CD14-positive monocyte (primary cell): ENCODE results near the gene GBX1. TPM values are rescaled to one million over a fixed set of nuclear protein-coding genes. Genes with fewer than 3 reads are reported as not detected.
A peak's percentile ranks its signal among the peaks of the same experiment; 100 is the strongest.

ENCODE experiments used
- DNase-seq, 3 donors: peaks; one replicate each; pipeline ENCODE4 v3.0.0-alpha.2; 2011 to 2022
- H2AFZ ChIP-seq: 2 replicates; pipeline ENCODE4 v1.6.0; 2012; ENCODE audit warnings: mild to moderate bottlenecking, low read depth, low read length, inconsistent platforms; ENCODE audit not compliant: insufficient read depth, poor library complexity, severe bottlenecking
- H3K27ac ChIP-seq, 2 donors: 1 replicate in 1 of 2; 2 replicates in 1 of 2; pipeline ENCODE4 v1.5.1; 2012 to 2013; ENCODE audit warnings: low read length in 2 of 2, control low read depth in 1 of 2, inconsistent platforms in 1 of 2, low read depth in 1 of 2, mild to moderate bottlenecking in 1 of 2
- H3K27me3 ChIP-seq, 2 donors: one replicate each; pipeline versions ENCODE4 v1.6.0 to v1.6.1; 2011 to 2013; ENCODE audit warnings: low read length in 2 of 2; ENCODE audit not compliant: control insufficient read depth in 2 of 2, insufficient read depth in 2 of 2
- H3K36me3 ChIP-seq, 2 donors: replicated peaks in 1 of 2; 1 replicate in 1 of 2; 2 replicates in 1 of 2; pipeline versions ENCODE4 v1.5.1 to v1.6.1; 2012 to 2013; ENCODE audit warnings: low read length in 2 of 2, control low read depth in 1 of 2, inconsistent platforms in 1 of 2, mild to moderate bottlenecking in 1 of 2; ENCODE audit not compliant: insufficient read depth in 2 of 2, control insufficient read depth in 1 of 2
- H3K4me1 ChIP-seq, 2 donors: 1 replicate in 1 of 2; 2 replicates in 1 of 2; pipeline versions ENCODE4 v1.5.1 to v1.6.1; 2012 to 2013; ENCODE audit warnings: low read length in 2 of 2, control low read depth in 1 of 2, inconsistent platforms in 1 of 2, mild to moderate bottlenecking in 1 of 2, moderate library complexity in 1 of 2; ENCODE audit not compliant: insufficient read depth in 2 of 2, control insufficient read depth in 1 of 2
- H3K4me2 ChIP-seq: replicated peaks from 2 replicates; pipeline ENCODE3; 2012; ENCODE audit warnings: low read length, moderate library complexity, mild to moderate bottlenecking; ENCODE audit not compliant: poor library complexity, severe bottlenecking; ENCODE audit errors: extremely low read depth
- H3K4me3 ChIP-seq, 3 experiments: fragments of 200-600 bp in 1 of 3; sonication (generic) in 1 of 3; replicated peaks in 1 of 3; 1 replicate in 2 of 3; 2 replicates in 1 of 3; pipeline ENCODE4 v1.5.1; 2011 to 2013; ENCODE audit warnings: low read length in 3 of 3, mild to moderate bottlenecking in 3 of 3, control low read depth in 2 of 3, low read depth in 2 of 3, inconsistent platforms in 1 of 3, moderate library complexity in 1 of 3
- H3K79me2 ChIP-seq: 2 replicates; pipeline ENCODE4 v1.6.0; 2012; ENCODE audit warnings: mild to moderate bottlenecking, control low read depth, inconsistent platforms, low read length, moderate library complexity; ENCODE audit not compliant: insufficient read depth
- H3K9ac ChIP-seq: 2 replicates; pipeline ENCODE4 v1.6.0; 2017; ENCODE audit warnings: low read length, mild to moderate bottlenecking; ENCODE audit not compliant: insufficient read depth, poor library complexity, severe bottlenecking
- H3K9me3 ChIP-seq, 2 donors: replicated peaks in 1 of 2; 1 replicate in 1 of 2; 2 replicates in 1 of 2; pipeline versions ENCODE4 v1.5.1 to v1.6.1; 2012 to 2013; ENCODE audit warnings: low read length in 2 of 2, control low read depth in 1 of 2; ENCODE audit not compliant: control insufficient read depth in 1 of 2, insufficient read depth in 1 of 2
- H4K20me1 ChIP-seq: 2 replicates; pipeline ENCODE4 v1.6.0; 2012; ENCODE audit warnings: mild to moderate bottlenecking, low read length, control low read depth, moderate library complexity; ENCODE audit not compliant: insufficient read depth
- H3K27ac Mint-ChIP-seq, 7 donors: one replicate each; pipeline ENCODE4 v1.8.0; 2020; ENCODE audit warnings: mild to moderate bottlenecking in 7 of 7, mixed read lengths in 7 of 7, moderate library complexity in 6 of 7, inconsistent platforms in 2 of 7
- H3K27me3 Mint-ChIP-seq, 3 donors: one replicate each; pipeline ENCODE4 v1.8.0; 2021 to 2022; ENCODE audit warnings: low read depth in 3 of 3, mild to moderate bottlenecking in 3 of 3, mixed read lengths in 3 of 3, moderate library complexity in 3 of 3, inconsistent platforms in 1 of 3
- H3K36me3 Mint-ChIP-seq, 2 donors: one replicate each; pipeline ENCODE4 v1.8.0; 2020; ENCODE audit warnings: mixed read lengths in 2 of 2, inconsistent platforms in 1 of 2, mild to moderate bottlenecking in 1 of 2
- H3K4me1 Mint-ChIP-seq: one replicate; pipeline ENCODE4 v1.8.0; 2020; ENCODE audit warnings: mild to moderate bottlenecking, mixed read lengths
- H3K4me3 Mint-ChIP-seq, 2 donors: one replicate each; pipeline ENCODE4 v1.8.0; 2020; ENCODE audit warnings: mild to moderate bottlenecking in 2 of 2, mixed read lengths in 2 of 2, moderate library complexity in 1 of 2
- H3K9me3 Mint-ChIP-seq, 7 donors: one replicate each; pipeline ENCODE4 v1.8.0; 2020 to 2022; ENCODE audit warnings: mixed read lengths in 7 of 7, mild to moderate bottlenecking in 6 of 7, moderate library complexity in 6 of 7, inconsistent platforms in 2 of 7
- WGBS: methylation state at CpG from one replicate; pipeline ENCODE4 v1.1.5; 2013; ENCODE audit warnings: missing lambda C conversion rate; ENCODE audit not compliant: insufficient coverage; 5-methylcytosine and 5-hydroxymethylcytosine counted together
- intact Hi-C, 2 donors: fragments of 100-400 bp; cut with micrococcal nuclease; formaldehyde crosslinking; loops; one replicate each; pipeline versions ENCODE4 v1.15.0 to v1.15.1; 2023
- polyA plus RNA-seq, 3 donors: library from polyadenylated mRNA; depleted of rRNA in 1 of 3; unstranded in 2 of 3; stranded (reverse) in 1 of 3; fragments of 300-500 nt in 2 of 3; fragments of >200 nt in 1 of 3; fragmentation: Illumina TruSeq in 2 of 3; gene quantifications; 1 replicate in 2 of 3; 2 replicates in 1 of 3; pipeline ENCODE4 v1.2.3, GENCODE V29; 2012 to 2021
- TF ChIP-seq, protein P1 (sequence below): fragments of 200-600 bp; IDR thresholded peaks from one replicate; pipeline ENCODE4 v1.8.0; 2022; ENCODE audit warnings: antibody characterized with exemption, mild to moderate bottlenecking

GBX1 gene
- polyA plus RNA-seq, 3 donors, result not detected

DNA sequence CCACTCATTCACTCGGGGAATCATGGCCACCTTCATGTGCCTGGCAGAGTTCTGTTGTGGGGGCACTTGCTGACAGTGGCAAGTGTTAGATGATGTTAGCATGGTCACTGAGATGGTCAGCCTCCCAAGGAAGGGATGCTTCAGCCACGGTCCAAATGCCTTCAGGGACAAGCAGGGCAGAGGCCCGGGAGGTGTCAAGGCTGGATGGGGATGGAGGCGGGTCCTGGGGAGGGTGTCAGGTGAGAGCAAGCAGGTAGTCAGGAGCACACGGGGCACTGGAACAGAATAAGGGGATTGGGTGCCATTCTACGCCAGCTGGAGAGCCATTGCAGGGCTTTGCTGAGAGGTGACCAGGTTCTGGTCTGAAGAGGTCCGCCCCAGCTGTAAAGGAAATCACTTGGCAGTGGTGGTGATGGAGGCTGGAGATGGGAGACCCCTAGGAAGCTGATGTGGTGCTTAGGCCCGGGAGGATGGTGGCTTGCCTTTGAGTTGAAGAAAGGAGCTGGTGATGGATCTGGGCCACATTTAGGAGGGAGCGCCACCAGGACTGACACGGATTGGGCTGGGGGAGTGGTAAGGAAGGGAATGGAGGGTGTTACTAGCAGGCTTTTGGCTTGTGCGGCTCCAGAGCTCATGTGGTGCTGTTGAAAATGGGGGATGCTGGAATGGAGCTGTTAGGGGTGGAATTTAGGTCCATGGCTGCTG is 57.1 kb downstream of the GBX1 start:
- Histone ChIP-seq H3K4me2 (no peak overlapping the region), H3K36me3 (peaks cover 0 to 13% of the 10 kb centered on the region in 2 donors), H4K20me1 (peaks cover 92% of the 10 kb centered on the region), H2AFZ (no peak overlapping the region), H3K4me1 (peaks cover 3 to 7% of the 10 kb centered on the region in 2 donors), H3K79me2 (peaks cover 17% of the 10 kb centered on the region), H3K4me3 (no peak overlapping the region), H3K27me3 (peaks cover 2 to 12% of the 10 kb centered on the region in 2 donors), H3K9me3 (no peaks in the 10 kb centered on the region), H3K9ac (no peak overlapping the region), H3K27ac (no peak overlapping the region)
- Mint-ChIP-seq H3K27me3 (peaks cover 14 to 23% (median 16%) of the 10 kb centered on the region in 3 donors), H3K4me3 (no peak overlapping the region), H3K4me1 (peaks cover 16% of the 10 kb centered on the region), H3K36me3 (peaks cover 19 to 28% of the 10 kb centered on the region in 2 donors), H3K27ac (peak overlapping the region in 1 of 7 donors; percentile 58), H3K9me3 (peaks cover 0 to 4% (median 0%) of the 10 kb centered on the region in 7 donors)
- TF ChIP-seq, protein P1, sequence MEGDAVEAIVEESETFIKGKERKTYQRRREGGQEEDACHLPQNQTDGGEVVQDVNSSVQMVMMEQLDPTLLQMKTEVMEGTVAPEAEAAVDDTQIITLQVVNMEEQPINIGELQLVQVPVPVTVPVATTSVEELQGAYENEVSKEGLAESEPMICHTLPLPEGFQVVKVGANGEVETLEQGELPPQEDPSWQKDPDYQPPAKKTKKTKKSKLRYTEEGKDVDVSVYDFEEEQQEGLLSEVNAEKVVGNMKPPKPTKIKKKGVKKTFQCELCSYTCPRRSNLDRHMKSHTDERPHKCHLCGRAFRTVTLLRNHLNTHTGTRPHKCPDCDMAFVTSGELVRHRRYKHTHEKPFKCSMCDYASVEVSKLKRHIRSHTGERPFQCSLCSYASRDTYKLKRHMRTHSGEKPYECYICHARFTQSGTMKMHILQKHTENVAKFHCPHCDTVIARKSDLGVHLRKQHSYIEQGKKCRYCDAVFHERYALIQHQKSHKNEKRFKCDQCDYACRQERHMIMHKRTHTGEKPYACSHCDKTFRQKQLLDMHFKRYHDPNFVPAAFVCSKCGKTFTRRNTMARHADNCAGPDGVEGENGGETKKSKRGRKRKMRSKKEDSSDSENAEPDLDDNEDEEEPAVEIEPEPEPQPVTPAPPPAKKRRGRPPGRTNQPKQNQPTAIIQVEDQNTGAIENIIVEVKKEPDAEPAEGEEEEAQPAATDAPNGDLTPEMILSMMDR, result no peak
- intact Hi-C loops, result loop anchor here (2.0 to 10.0 kb wide), 7 partner anchors 33 to 216 kb away; partner anchors contain the start of genes ABCB8 (in 1 of the 2) and SLC4A2 (in 1 of the 2)
- no peak for DNase-seq
- WGBS, result 91% methylated on average over 10 of the region's 11 CpGs

DNA sequence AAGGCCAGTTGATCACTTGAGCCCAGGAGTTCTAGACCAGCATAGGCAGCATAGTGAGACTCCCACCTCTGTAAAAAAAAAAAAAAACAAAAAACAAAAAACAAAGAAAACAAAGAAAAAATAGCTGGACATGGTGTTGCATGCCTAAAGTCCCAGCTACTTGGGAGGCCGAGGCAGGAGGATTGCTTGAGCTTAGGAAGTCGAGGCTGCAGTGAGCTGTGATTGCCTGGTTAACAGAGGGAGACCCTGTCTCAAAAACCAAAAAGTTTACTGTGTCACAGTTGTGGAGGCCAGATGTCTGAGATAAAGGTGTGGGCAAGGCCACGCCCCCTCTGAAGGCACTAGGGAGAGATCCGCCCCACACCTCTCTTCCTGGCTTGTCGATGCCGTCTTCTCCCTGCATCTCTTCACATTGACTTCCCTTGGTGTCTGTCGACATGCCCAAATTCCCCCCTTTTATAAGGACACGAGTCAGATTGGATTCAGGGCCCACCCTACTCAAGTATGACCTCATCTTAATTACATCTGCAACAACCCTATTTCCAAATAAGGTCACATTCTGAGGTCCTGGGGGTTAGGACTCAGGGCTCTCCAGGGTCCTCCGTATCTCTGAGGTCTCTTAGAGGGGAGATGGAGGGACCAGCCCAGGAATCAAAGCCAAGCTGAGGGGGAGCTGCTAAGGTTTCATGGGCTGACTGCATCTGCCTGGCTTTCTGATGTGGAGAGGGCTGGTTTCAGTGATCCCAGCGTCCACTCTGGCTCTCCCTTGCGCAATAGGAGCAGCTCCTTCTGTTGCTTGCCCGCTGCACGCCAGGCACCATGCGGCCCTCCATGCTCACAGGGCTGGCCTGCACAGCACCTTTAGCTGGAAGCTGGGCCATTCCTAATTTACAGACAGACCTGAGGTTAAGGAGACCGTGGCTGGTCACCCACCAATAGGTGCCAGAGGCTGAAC is 58.1 kb downstream of the GBX1 start:
- H3K27me3 ChIP-seq, result peaks cover 2 to 12% of the 10 kb centered on the region in 2 donors
- H3K4me1 Mint-ChIP-seq, result peaks cover 19% of the 10 kb centered on the region
- H4K20me1 ChIP-seq, result peaks cover 100% of the 10 kb centered on the region
- peaks cover 25 to 31% of the 10 kb centered on the region in 2 donors for H3K36me3 Mint-ChIP-seq
- DNase-seq, result no peak
- H3K9me3 ChIP-seq, result no peaks in the 10 kb centered on the region
- peak overlapping the region in 3 of 7 donors; percentile 15 to 71 (median 50) for H3K27ac Mint-ChIP-seq
- H3K27ac ChIP-seq, result no peak overlapping the region
- no peak overlapping the region for H3K4me3 Mint-ChIP-seq
- peaks cover 14 to 22% (median 16%) of the 10 kb centered on the region in 3 donors for H3K27me3 Mint-ChIP-seq
- H3K4me1 ChIP-seq, result peaks cover 3 to 4% of the 10 kb centered on the region in 2 donors
- H2AFZ ChIP-seq, result no peak overlapping the region
- H3K4me3 ChIP-seq, result no peak overlapping the region
- peaks cover 0 to 13% of the 10 kb centered on the region in 2 donors for H3K36me3 ChIP-seq
- peaks cover 0 to 4% (median 0%) of the 10 kb centered on the region in 7 donors for H3K9me3 Mint-ChIP-seq
- intact Hi-C loops, result loop anchor here (2.0 to 10.0 kb wide), 8 partner anchors 15 to 215 kb away; partner anchors contain the start of genes ABCB8 (in 1 of the 2) and SLC4A2 (in 1 of the 2)
- H3K79me2 ChIP-seq, result peaks cover 17% of the 10 kb centered on the region
- H3K4me2 ChIP-seq, result no peak overlapping the region
- TF ChIP-seq, protein P1, result no peak
- H3K9ac ChIP-seq, result no peak overlapping the region
- 80% methylated on average over 15 of the region's 15 CpGs for WGBS
